Keratinocyte (primary cell): ENCODE measurements around the gene AZIN2.

Source experiments
- CTCF ChIP-seq, 3 experiments: IDR thresholded peaks in 1 of 3; conservative IDR thresholded peaks in 1 of 3; optimal IDR thresholded peaks in 1 of 3; 2 replicates in 2 of 3; 3 replicates in 1 of 3; pipeline versions ENCODE3 to v1.5.1; 2011; ENCODE audit warnings: low read length in 3 of 3, mild to moderate bottlenecking in 3 of 3, moderate library complexity in 2 of 3, control low read depth in 1 of 3, inconsistent platforms in 1 of 3; ENCODE audit not compliant: insufficient read depth in 2 of 3; ENCODE audit errors: extremely low read depth in 1 of 3
- EZH2 ChIP-seq: IDR thresholded peaks from one replicate; pipeline ENCODE4 v1.6.1; 2012; ENCODE audit warnings: inconsistent platforms, mild to moderate bottlenecking, low read length, moderate library complexity

DNA sequence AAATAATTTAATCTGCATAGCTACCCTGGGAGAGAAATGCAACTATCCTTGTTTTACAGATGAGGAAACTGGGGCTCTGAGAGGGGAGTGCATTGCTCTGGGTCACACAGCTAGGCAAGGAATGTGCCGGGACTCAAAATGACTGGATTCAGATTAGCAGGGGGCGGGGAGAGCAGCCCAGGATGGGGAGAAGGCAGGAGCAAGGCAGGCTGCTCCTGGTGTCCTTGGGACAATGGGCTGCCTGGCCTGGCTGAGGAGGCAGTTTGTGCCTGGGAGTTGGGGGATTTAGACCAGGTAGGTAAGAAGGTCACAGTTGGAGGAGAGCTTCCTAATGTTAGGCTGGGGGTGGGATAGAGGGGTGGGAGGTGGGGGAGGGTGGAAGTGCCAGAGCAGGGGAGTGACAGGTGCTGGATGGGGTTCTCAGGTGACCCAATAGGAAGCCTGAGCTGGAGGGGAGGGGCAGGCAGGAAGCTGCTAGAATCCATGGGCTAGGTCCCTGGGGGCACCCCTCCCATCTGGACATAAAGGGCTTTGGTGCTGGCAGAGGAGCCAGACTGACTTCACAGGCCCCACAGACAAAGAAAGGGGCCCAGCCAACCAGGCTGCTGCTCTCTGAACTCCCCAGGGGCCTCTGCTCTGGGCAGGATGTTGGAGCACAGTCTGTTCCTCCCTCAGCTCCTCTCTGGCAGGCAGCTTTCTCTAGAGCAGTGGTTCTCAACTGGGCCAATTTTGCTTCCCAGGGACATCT lies 71.9 kb downstream of the AZIN2 start:
- no peak for TF ChIP-seq EZH2
- TF ChIP-seq CTCF (optimal IDR thresholded peaks at IDR 0.05 in 1 of 3, IDR thresholded peaks at IDR 0.05 in 1 of 3, conservative IDR thresholded peaks at IDR 0.05 in 1 of 3; ENCODE audit: extremely low read depth in 1 of 3, insufficient read depth in 2 of 3, low read length in 3 of 3), result no peak
